22Rv1 (cell line): Measurements from ENCODE around the gene HLA-DRB1.
"Not testable (repeated sequence)": the region's sequence is repeated elsewhere in the genome, so short reads cannot be mapped to it uniquely, and the experiment has no call there.

ENCODE experiments used
- H3K27ac ChIP-seq: fragments of 450-650 bp; 2 replicates; pipeline ENCODE4 v1.5.1; 2017
- CTCF ChIP-seq: fragments of 450-650 bp; IDR thresholded peaks from 2 replicates; pipeline ENCODE4 v1.5.1; 2017; ENCODE audit warnings: mild to moderate bottlenecking
- ZFX ChIP-seq: fragments of 450-650 bp; IDR thresholded peaks from 2 replicates; pipeline ENCODE4 v1.6.1; 2017; ENCODE audit warnings: antibody characterized with exemption, borderline replicate concordance

HLA-DRB1 gene

GRCh38 chr6:32553037-32553742, 36.5 kb downstream of the HLA-DRB1 start:
- H3K27ac ChIP-seq: no peak overlapping the region

GRCh38 chr6:32551410-32551809, 38.2 kb downstream of the HLA-DRB1 start:
- no peak overlapping the region for H3K27ac ChIP-seq
- no peak for TF ChIP-seq ZFX
- no peak for TF ChIP-seq CTCF

More at GRCh38 chr6:32553037-32553742, 36.5 kb downstream of the HLA-DRB1 start:
- no peak for TF ChIP-seq ZFX
- no peak for TF ChIP-seq CTCF

- H3K27ac ChIP-seq: no peak overlapping the region
- no peak for TF ChIP-seq CTCF
- TF ChIP-seq ZFX: no peak
Measured at GRCh38 chr6:32539839-32540238, 49.8 kb downstream of the HLA-DRB1 start.

GRCh38 chr6:32530431-32530793, 59.2 kb downstream of the HLA-DRB1 start:
- H3K27ac ChIP-seq: not testable (repeated sequence)

- TF ChIP-seq ZFX: no peak
- no peak for TF ChIP-seq CTCF
- H3K27ac ChIP-seq: no peak within 1 kb of the TSS
Measured at GRCh38 chr6:32529697-32530430, 59.8 kb downstream of the HLA-DRB1 start, which contains the start of gene HLA-DRB5. Gene HLA-DRB5 (minus strand): TSS chr6:32530287. CDS start chr6:32530224, 63 bp downstream.
